Fibroblast of skin of right quadriceps (primary cell): Measurements from ENCODE around the gene ZNF74.
A peak's percentile ranks its signal among the peaks of the same experiment; 100 is the strongest.
"Not testable (repeated sequence)": the region's sequence is repeated elsewhere in the genome, so short reads cannot be mapped to it uniquely, and the experiment has no call there.

Experiments used
- DNase-seq: peaks from one replicate; pipeline ENCODE4 v3.0.0-alpha.2; 2013

Gene ZNF74

GRCh38 chr22:20393705-20394476 lies at the start of gene ZNF74:
TSS of gene ZNF74 (plus strand) at chr22:20394151. CDS start at chr22:20394629, 478 bp downstream.
- peak; percentile 92 for DNase-seq

GRCh38 chr22:20346553-20346952 lies 47.4 kb upstream of the ZNF74 start:
- DNase-seq = not testable (repeated sequence)

DNA sequence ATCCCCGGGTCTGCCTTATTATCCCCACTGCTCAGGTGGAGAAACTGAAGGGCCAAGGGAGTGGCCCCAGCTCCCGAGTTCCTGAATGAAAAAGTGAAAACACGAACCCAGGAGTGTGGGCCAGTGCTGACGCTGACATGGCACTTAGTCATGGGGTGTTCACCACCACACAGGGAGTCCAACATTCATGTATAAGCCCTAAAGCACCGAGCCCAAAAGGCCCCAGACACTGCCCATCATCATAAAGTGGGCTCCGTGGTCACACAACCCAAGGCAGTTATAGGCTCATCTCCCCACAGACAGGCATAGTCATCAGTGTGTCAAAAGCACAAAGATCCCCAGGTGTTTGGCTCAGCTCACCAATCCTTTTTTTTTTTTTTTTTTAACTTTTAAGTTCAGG lies 41.4 kb upstream of the ZNF74 start:
- not testable (repeated sequence) for DNase-seq

GRCh38 chr22:20354238-20354975 lies 39.5 kb upstream of the ZNF74 start:
- DNase-seq = no peak

DNA sequence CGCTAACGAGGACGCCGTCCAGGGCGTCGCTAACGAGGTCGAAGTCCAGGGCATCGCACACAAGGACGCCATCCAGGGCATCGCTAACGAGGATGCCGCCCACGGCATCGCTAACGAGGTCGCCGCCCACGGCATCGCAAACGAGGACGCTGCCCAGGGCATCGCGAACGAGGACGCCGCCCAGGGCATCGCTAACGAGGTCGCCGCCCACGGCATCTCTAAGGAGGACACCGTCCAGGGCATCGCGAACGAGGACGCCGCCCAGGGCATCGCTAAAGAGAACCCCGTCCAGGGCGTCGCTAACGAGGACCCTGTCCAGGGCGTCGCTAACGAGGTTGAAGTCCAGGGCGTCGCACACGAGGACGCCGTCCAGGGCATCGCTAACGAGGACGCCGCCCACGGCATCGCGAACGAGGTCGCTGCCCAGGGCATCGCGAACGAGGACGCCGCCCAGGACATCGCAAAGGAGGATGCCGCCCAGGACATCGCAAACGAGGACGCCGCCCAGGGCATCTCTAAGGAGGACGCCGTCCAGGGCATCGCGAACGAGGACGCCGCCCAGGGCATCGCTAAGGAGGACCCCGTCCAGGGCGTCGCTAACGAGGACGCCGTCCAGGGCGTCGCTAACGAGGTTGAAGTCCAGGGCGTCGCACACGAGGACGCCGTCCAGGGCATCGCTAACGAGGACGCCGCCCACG lies 37.9 kb upstream of the ZNF74 start:
- DNase-seq = not testable (repeated sequence)

DNA sequence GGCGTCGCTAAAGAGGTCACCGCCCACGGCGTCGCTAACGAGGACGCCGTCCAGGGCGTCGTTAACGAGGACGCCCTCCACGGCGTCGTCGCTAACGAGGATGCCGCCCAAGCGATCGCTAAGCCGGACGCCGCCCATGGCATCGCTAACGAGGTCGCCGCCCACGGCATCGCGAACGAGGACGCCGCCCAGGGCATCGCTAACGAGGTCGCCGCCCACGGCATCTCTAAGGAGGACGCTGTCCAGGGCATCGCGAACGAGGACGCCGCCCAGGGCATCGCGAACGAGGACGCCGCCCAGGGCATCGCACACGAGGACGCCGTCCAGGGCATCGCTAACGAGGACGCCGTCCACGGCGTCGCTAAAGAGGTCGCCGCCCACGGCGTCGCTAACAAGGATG lies 37.0 kb upstream of the ZNF74 start:
- not testable (repeated sequence) for DNase-seq

- DNase-seq = not testable (repeated sequence)
These were observed 36.0 kb upstream of the ZNF74 start for GRCh38 chr22:20357967-20358366.

DNA sequence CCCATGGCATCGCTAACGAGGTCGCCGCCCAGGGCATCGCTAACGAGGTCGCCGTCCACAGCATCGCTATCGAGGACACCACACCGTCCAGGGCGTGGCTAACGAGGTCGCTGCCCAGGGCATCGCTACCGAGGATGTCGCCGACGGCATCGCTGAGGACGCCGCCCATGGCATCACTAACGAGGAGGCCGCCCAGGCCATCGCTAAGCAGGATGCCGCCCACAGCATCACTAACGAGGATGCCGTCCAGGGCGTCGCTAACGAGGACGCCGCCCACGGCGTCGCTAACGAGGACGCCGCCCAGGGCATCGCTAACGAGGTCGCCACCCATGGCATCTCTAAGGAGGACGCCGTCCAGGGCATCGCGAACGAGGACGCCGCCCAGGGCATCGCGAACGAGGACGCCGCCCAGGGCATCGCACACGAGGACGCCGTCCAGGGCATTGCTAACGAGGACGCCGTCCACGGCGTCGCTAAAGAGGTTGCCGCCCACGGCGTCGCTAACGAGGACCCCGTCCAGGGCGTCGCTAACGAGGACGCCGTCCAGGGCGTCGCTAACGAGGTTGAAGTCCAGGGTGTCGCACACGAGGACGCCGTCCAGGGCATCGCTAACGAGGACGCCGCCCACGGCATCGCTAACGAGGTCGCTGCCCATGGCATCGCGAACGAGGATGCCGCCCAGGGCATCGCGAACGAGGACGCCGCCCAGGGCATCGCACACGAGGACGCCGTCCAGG lies 35.3 kb upstream of the ZNF74 start:
- not testable (repeated sequence) for DNase-seq

DNA sequence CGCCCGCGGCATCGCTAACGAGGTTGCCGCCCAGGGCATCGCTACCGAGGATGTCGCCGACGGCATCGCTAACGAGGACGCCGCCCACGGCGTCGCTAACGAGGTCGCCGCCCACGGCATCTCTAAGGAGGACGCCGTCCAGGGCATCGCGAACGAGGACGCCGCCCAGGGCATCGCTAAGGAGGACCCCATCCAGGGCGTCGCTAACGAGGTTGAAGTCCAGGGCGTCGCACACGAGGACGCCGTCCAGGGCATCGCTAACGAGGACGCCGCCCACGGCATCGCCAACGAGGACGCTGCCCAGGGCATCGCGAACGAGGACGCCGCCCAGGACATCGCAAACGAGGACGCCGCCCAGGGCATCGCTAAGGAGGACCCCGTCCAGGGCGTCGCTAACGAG lies 33.7 kb upstream of the ZNF74 start:
- not testable (repeated sequence) for DNase-seq

DNA sequence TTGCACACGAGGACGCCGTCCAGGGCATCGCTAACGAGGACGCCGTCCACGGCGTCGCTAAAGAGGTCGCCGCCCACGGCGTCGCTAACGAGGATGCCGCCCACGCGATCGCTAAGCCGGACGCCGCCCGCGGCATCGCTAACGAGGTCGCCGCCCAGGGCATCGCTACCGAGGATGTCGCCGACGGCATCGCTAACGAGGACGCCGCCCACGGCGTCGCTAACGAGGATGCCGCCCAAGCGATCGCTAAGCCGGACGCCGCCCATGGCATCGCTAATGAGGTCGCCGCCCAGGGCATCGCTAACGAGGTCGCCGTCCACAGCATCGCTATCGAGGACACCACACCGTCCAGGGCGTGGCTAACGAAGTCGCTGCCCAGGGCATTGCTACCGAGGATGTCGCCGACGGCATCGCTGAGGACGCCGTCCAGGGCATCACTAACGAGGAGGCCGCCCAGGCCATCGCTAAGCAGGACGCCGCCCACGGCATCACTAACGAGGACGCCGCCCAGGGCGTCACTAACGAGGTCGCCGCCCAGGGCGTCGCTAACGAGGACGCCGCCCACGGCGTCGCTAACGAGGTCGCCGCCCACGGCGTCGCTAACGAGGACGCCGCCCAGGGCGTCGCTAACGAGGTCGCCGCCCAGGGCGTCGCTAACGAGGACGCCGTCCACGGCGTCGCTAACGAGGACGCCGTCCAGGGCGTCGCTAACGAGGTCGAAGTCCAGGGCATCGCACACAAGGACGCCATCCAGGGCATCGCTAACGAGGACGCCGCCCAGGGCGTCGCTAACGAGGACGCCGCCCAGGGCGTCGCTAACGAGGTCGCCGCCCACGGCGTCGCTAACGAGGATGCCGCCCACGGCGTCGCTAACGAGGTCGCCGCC lies 32.8 kb upstream of the ZNF74 start:
- not testable (repeated sequence) for DNase-seq

GRCh38 chr22:20361752-20362229 lies 32.2 kb upstream of the ZNF74 start:
- not testable (repeated sequence) for DNase-seq

DNA sequence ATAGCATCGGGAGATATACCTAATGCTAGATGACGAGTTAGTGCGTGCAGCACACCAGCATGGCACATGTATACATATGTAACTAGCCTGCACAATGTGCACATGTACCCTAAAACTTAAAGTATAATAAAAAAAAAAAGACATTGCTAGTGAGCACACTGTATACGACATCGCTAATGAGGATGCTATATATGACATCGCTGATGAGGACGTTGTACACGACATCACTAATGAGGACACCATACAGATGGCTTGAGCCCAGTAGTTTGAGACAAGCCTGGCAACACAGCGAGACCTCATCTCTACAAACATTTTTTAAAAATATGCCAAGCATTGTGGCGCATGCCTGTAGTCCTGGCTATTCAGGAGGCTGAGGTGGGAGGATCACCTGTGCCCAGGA lies 31.5 kb upstream of the ZNF74 start:
- DNase-seq = not testable (repeated sequence)

DNA sequence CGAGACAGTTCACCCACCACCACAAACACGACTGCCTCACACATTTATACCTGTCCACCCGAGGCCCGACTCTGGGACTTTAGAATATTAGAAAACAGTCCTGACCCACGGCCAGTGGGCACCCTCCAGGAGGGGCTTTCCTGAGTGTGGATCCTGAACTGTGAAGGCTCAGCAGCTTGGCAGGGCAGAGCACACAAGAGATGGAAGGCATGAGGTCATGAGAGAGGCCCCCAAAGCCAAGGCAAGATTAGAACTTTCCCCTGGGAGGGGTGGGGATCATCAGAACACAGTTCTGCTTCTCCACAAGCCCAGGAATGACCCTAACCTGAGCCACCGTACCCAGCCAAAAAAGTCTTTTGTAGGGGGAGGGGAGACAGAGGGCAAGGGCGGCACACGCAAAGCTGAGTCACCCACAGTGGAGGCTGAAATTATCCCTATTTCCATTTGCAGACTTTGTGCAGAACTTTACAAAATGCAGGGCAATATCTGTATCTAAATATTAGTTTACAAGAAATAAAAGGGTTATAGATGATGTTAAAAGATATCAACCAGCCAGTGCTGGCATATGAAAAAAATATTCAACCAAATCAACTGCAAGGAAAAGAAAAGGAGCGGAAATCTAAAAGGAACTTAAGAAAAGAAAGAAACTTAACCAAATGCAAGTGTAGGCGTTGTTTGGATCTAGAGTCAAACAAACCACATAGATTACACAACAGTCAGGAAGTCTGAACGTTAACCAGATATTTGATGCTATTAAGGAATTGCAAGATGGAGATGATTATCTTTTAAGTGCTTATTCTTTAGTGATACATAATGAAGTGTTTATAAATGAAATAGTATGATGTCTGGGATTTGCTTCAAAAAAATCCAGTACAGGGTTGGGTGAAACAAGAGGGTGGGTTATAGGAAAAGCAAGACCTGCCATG lies 29.4 kb upstream of the ZNF74 start:
- DNase-seq = peak; percentile 29

DNA sequence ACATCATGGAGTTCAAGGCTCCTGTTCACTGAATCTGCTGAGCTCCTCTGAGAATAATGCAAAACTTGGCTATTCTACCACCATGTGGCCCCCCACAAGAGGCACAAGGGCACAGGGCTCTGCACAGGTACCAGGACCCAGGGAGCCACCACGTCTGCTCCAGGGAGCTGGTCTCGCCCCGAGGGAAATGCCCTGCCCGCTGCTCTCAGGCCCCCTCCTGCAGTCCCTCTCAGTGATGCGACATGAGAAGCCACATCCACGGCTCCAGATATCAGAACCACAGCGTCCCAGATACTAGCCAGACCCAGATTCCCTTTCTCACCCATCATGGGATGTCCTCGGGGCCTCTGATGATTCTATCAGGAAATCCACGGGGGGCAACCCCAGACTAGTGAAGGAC lies 27.1 kb upstream of the ZNF74 start:
- DNase-seq = not testable (repeated sequence)

- not testable (repeated sequence) for DNase-seq
These were observed 25.1 kb upstream of the ZNF74 start for GRCh38 chr22:20368875-20369274.

DNA sequence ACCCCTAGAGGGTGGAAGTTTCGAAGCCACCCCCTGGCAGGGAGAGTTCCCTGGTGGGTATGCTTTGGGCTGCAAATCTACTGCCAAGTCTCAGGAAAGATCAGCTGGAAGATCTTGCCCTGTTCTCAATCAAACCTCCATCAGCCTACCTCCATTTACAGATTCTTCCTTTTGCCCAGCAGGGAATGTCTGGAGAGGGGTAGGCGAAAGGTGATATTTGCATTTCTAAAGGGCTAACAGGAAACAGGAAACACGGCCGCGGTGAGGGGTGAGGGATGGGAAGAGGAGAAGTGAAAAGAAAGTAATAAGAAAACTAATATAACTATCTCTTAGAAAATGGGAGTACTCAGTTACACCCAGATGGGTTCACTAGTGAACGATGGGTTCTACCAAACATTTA lies 22.3 kb upstream of the ZNF74 start:
- DNase-seq = not testable (repeated sequence)

GRCh38 chr22:20372406-20372854 lies 21.5 kb upstream of the ZNF74 start:
- not testable (repeated sequence) for DNase-seq

GRCh38 chr22:20373195-20373706 lies 20.7 kb upstream of the ZNF74 start:
- DNase-seq = not testable (repeated sequence)

DNA sequence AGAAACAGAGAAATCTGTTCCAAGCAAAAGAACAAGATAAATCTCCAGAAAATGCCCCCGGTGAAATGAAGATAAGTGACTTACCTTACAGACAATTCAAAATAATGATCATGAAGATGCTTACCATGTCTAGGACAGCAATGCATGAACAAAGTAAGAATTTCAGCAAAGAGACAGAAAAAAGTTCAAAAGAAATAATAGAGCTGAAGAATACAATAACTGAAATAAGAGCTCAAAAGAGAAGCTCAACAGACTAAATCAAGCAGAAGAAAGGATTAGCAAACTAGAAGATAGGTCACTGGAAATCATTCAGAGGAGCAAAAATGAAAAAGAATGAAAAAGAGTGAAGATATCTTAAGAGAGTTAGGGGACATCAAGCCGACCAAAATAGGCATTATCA lies 19.8 kb upstream of the ZNF74 start:
- not testable (repeated sequence) for DNase-seq

GRCh38 chr22:20376281-20376680 lies 17.7 kb upstream of the ZNF74 start:
- not testable (repeated sequence) for DNase-seq
